WTC11 (cell line): ENCODE data around the gene PES1. TPM values are rescaled to one million over a fixed set of nuclear protein-coding genes. Genes with fewer than 3 reads are reported as not detected.
A peak's percentile ranks its signal among the peaks of the same experiment; 100 is the strongest.

Experiments used
- ATAC-seq: fragments of 200-7000 bp; cut with Tn5 transposase; 2 replicates; pipeline ENCODE4 v1.10.0; 2021; ENCODE audit warnings: mild to moderate bottlenecking, moderate library complexity
- CTCF ChIA-PET: fragments of 300-600 bp; sonication (Branson Sonifier 250); formaldehyde crosslinking; loops from one replicate; lab custom pipeline; 2021; ENCODE audit warnings: antibody characterized with exemption; lab: Charles Lee
- POLR2A ChIA-PET: fragments of 350-600 bp; sonication (Branson Sonifier 250); formaldehyde crosslinking; loops from one replicate; lab custom pipeline; 2021; ENCODE audit warnings: antibody characterized with exemption; lab: Charles Lee
- DNase-seq: peaks from one replicate; pipeline ENCODE4 v3.0.0; 2021; ENCODE audit warnings: low spot score
- H3K27ac Mint-ChIP-seq: 2 replicates; pipeline ENCODE4 v1.8.0; 2021; ENCODE audit warnings: mixed read lengths
- H3K27me3 Mint-ChIP-seq: 2 replicates; pipeline ENCODE4 v1.8.0; 2021; ENCODE audit warnings: low read depth, mild to moderate bottlenecking, moderate library complexity, mixed read lengths
- H3K36me3 Mint-ChIP-seq: 2 replicates; pipeline ENCODE4 v1.8.0; 2021; ENCODE audit warnings: mixed read lengths
- H3K4me1 Mint-ChIP-seq: 2 replicates; pipeline ENCODE4 v1.8.0; 2022; ENCODE audit warnings: mixed read lengths
- H3K4me3 Mint-ChIP-seq: 2 replicates; pipeline ENCODE4 v1.8.0; 2021; ENCODE audit warnings: mild to moderate bottlenecking, moderate library complexity, mixed read lengths
- H3K9me3 Mint-ChIP-seq: 2 replicates; pipeline ENCODE4 v1.8.0; 2021; ENCODE audit warnings: mixed read lengths
- CREB1 ChIP-seq: sonication (generic); formaldehyde crosslinking; IDR thresholded peaks from 2 replicates; pipeline ENCODE4 v1.8.0; 2023; ENCODE audit warnings: mild to moderate bottlenecking, missing genetic modification reagents
- CTCF ChIP-seq: fragments of 200-600 bp; IDR thresholded peaks from 2 replicates; pipeline ENCODE4 v1.8.0; 2022; ENCODE audit warnings: antibody characterized with exemption
- ESRRA ChIP-seq: sonication (generic); formaldehyde crosslinking; IDR thresholded peaks from 2 replicates; pipeline ENCODE4 v1.8.1; 2022; ENCODE audit warnings: mild to moderate bottlenecking, missing genetic modification reagents, borderline replicate concordance
- HMGXB4 ChIP-seq: sonication (generic); formaldehyde crosslinking; IDR thresholded peaks from 2 replicates; pipeline ENCODE4 v1.8.1; 2023; ENCODE audit warnings: mild to moderate bottlenecking, moderate library complexity, missing genetic modification reagents
- KAT7 ChIP-seq: sonication (generic); formaldehyde crosslinking; IDR thresholded peaks from 2 replicates; pipeline ENCODE4 v1.8.1; 2023; ENCODE audit warnings: missing genetic modification reagents, mild to moderate bottlenecking, borderline replicate concordance
- SMAD4 ChIP-seq: sonication (generic); formaldehyde crosslinking; IDR thresholded peaks from 2 replicates; pipeline ENCODE4 v1.8.0; 2022; ENCODE audit warnings: mild to moderate bottlenecking, missing genetic modification reagents
- SOX15 ChIP-seq: fragments of 250-450 bp; sonication (Bioruptor Pico); IDR thresholded peaks from 2 replicates; pipeline ENCODE4 v1.9.0; 2021; ENCODE audit warnings: mild to moderate bottlenecking
- TEAD4 ChIP-seq: sonication (generic); formaldehyde crosslinking; IDR thresholded peaks from 2 replicates; pipeline ENCODE4 v1.8.0; 2022; ENCODE audit warnings: mild to moderate bottlenecking, missing genetic modification reagents
- ZBTB43 ChIP-seq: sonication (generic); formaldehyde crosslinking; IDR thresholded peaks from 2 replicates; pipeline ENCODE4 v1.8.1; 2023; ENCODE audit warnings: mild to moderate bottlenecking, missing genetic modification reagents
- ZNF281 ChIP-seq: sonication (generic); formaldehyde crosslinking; IDR thresholded peaks from 2 replicates; pipeline ENCODE4 v1.8.0; 2023; ENCODE audit warnings: mild to moderate bottlenecking, missing genetic modification reagents
- ZNF671 ChIP-seq: fragments of 250-450 bp; sonication (Bioruptor Pico); IDR thresholded peaks from 2 replicates; pipeline ENCODE4 v1.8.0; 2021; ENCODE audit warnings: mild to moderate bottlenecking
- ZSCAN18 ChIP-seq: fragments of 250-450 bp; sonication (Bioruptor Pico); IDR thresholded peaks from 2 replicates; pipeline ENCODE4 v2.1.2; 2022; ENCODE audit warnings: mild to moderate bottlenecking, moderate library complexity
- total RNA-seq: library from RNA; stranded (reverse); gene quantifications from 3 replicates; pipeline ENCODE4 v1.2.3, GENCODE V29; 2021

Gene PES1
- total RNA-seq, 1 experiment from 2014 or later, result 128 TPM

- Mint-ChIP-seq H3K27ac (peak overlapping the region; percentile 41; the same call in 1 of the 2 replicates), H3K36me3 (peaks cover 37% of the 10 kb centered on the region), H3K4me3 (no peak overlapping the region), H3K4me1 (peaks cover 38% of the 10 kb centered on the region), H3K27me3 (no peaks in the 10 kb centered on the region), H3K9me3 (no peaks in the 10 kb centered on the region)
- CTCF ChIA-PET, result interaction anchor here (1.0 to 2.3 kb wide), 2 partner anchors 69 to 144 kb away, joined by 3 to 6 read pairs; no protein-coding TSS in a partner anchor
- DNase-seq (no peak), ATAC-seq (no peak)
- TF ChIP-seq ZSCAN18 (CRISPR knock-in tag) (no peak), ESRRA (CRISPR knock-in tag) (no peak), SMAD4 (CRISPR knock-in tag) (no peak)
- POLR2A ChIA-PET, result no interaction called here
These were observed 18.6 kb upstream of the PES1 start for GRCh38 chr22:30610299-30610698.

GRCh38 chr22:30609260-30610185 lies 17.8 kb upstream of the PES1 start:
- Mint-ChIP-seq H3K27ac (peak overlapping the region; percentile 52; the same call in 1 of the 2 replicates), H3K27me3 (no peaks in the 10 kb centered on the region), H3K36me3 (peaks cover 31% of the 10 kb centered on the region), H3K9me3 (no peaks in the 10 kb centered on the region), H3K4me1 (peaks cover 40% of the 10 kb centered on the region), H3K4me3 (peak overlapping the region; percentile 81; the same call in 1 of the 2 replicates)
- TF ChIP-seq ZBTB43 (CRISPR knock-in tag) (no peak), KAT7 (CRISPR knock-in tag) (no peak), CTCF (no peak), TEAD4 (CRISPR knock-in tag) (no peak), HMGXB4 (CRISPR knock-in tag) (no peak), ZNF281 (no peak), CREB1 (CRISPR knock-in tag) (no peak), ZNF671 (no peak), SOX15 (CRISPR knock-in tag) (no peak)
- ChIA-PET POLR2A (no interaction called here), CTCF (interaction anchor here (0.8 to 2.3 kb wide), 4 partner anchors 25 to 145 kb away, joined by 3 to 6 read pairs (median 4); no protein-coding TSS in a partner anchor)
- ATAC-seq (no peak), DNase-seq (no peak)
